ENCODE measurements around the gene MTCL1.

MTCL1 gene

DNA sequence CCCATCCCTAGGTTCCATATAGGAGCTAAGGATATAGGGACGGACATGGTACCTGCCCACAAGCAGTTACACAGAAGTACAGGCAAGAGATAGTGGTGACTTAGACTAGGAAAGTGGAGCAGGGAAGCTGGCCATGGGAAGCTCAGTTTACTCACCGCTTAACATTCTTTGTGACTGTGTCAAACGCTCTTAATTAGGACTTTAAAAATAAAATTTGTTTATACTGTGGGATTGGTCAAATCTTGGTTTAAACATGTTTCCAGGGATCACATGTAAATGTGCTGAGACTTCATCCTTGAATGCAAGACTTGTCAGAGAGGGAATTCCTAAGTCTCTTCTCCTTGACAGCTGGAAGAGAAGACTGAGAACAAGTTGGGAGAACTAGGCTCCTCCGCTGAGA, 107.3 kb downstream of the MTCL1 start:
- in situ Hi-C loops (cut with HindIII; ENCODE audit: low pct_unique_long_range_greater_than_20kb, low sequenced_read_pairs): no loop called here
- TF ChIP-seq JUND (IDR thresholded peaks at IDR 0.05; ENCODE audit: low read depth): no peak
- DNase-seq (ENCODE audit: low read depth in 1 of 2, low spot score in 1 of 2): no peak

DNA sequence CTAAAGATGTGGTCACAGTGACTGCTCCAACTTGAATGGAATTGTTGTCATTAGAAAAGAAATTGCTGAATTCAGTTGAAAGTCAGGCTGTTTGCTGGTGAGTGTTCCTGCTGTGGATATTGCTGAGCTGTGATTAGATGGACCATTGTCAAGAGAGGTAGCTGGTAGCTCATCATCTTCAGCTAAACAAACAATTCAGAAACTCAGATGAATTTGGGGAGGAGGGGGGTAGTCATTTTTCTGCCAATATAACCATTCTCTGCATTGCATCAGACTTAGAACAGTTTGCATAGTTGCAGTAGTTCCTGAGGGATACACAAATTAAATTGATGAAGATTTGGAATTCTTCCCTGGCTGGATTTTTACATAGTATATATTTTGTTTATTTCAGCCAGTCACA, 108.3 kb downstream of the MTCL1 start:
- DNase-seq (ENCODE audit: low read depth in 1 of 2, low spot score in 1 of 2): no peak
- TF ChIP-seq JUND (IDR thresholded peaks at IDR 0.05; ENCODE audit: low read depth): no peak
- in situ Hi-C loops (cut with HindIII; ENCODE audit: low pct_unique_long_range_greater_than_20kb, low sequenced_read_pairs): no loop called here

DNA sequence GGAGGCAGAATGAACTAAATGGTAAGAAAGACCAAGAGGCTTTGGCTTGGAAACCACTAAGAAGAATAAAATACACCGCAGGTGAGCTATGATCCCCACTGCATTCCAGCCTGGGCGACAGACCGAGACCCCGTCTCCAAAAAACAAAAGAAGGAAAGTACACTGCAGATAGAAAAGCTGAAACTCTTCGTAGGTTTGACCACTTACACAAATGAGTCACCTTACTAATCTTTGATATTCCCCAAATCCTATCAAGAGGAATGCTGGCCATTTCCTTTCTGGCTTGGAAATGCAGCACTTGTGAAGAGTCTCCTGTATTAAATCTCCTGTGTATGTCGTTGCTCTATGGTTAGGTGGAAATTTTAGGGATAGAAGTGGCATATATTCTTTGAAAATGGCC, 108.8 kb downstream of the MTCL1 start:
- in situ Hi-C loops (cut with HindIII; ENCODE audit: low pct_unique_long_range_greater_than_20kb, low sequenced_read_pairs): no loop called here
- no peak for DNase-seq (ENCODE audit: low read depth in 1 of 2, low spot score in 1 of 2)
- TF ChIP-seq JUND (IDR thresholded peaks at IDR 0.05; ENCODE audit: low read depth): no peak

- in situ Hi-C loops (cut with HindIII; ENCODE audit: low pct_unique_long_range_greater_than_20kb, low sequenced_read_pairs): no loop called here
- TF ChIP-seq JUND (IDR thresholded peaks at IDR 0.05; ENCODE audit: low read depth): no peak
- no peak for DNase-seq (ENCODE audit: low read depth in 1 of 2, low spot score in 1 of 2)
Observed at GRCh38 chr18:8816220-8816619, 110.9 kb downstream of the MTCL1 start.

GRCh38 chr18:8816816-8817215, 111.5 kb downstream of the MTCL1 start:
- no peak for TF ChIP-seq JUND (IDR thresholded peaks at IDR 0.05; ENCODE audit: low read depth)
- in situ Hi-C loops (cut with HindIII; ENCODE audit: low pct_unique_long_range_greater_than_20kb, low sequenced_read_pairs): no loop called here
- DNase-seq (ENCODE audit: low read depth in 1 of 2, low spot score in 1 of 2): no peak

GRCh38 chr18:8818982-8819381, 113.6 kb downstream of the MTCL1 start:
- TF ChIP-seq JUND (IDR thresholded peaks at IDR 0.05; ENCODE audit: low read depth): no peak
- no peak for DNase-seq (ENCODE audit: low read depth in 1 of 2, low spot score in 1 of 2)
- in situ Hi-C loops (cut with HindIII; ENCODE audit: low pct_unique_long_range_greater_than_20kb, low sequenced_read_pairs): no loop called here

GRCh38 chr18:8820396-8821082, 115.2 kb downstream of the MTCL1 start:
- no peak for TF ChIP-seq JUND (IDR thresholded peaks at IDR 0.05; ENCODE audit: low read depth)
- no peak for DNase-seq (ENCODE audit: low read depth in 1 of 2, low spot score in 1 of 2)
- in situ Hi-C loops (cut with HindIII; ENCODE audit: low pct_unique_long_range_greater_than_20kb, low sequenced_read_pairs): no loop called here

- DNase-seq (ENCODE audit: low read depth in 1 of 2, low spot score in 1 of 2): no peak
- in situ Hi-C loops (cut with HindIII; ENCODE audit: low pct_unique_long_range_greater_than_20kb, low sequenced_read_pairs): no loop called here
- TF ChIP-seq JUND (IDR thresholded peaks at IDR 0.05; ENCODE audit: low read depth): no peak
Observed at GRCh38 chr18:8821083-8821465, 115.7 kb downstream of the MTCL1 start.

- DNase-seq (ENCODE audit: low read depth in 1 of 2, low spot score in 1 of 2): no peak
- in situ Hi-C loops (cut with HindIII; ENCODE audit: low pct_unique_long_range_greater_than_20kb, low sequenced_read_pairs): no loop called here
- TF ChIP-seq JUND (IDR thresholded peaks at IDR 0.05; ENCODE audit: low read depth): no peak
Observed at GRCh38 chr18:8821531-8821930, 116.2 kb downstream of the MTCL1 start.

- no peak for TF ChIP-seq JUND (IDR thresholded peaks at IDR 0.05; ENCODE audit: low read depth)
- no peak for DNase-seq (ENCODE audit: low read depth in 1 of 2, low spot score in 1 of 2)
- in situ Hi-C loops (cut with HindIII; ENCODE audit: low pct_unique_long_range_greater_than_20kb, low sequenced_read_pairs): no loop called here
Observed at GRCh38 chr18:8822643-8823042, 117.3 kb downstream of the MTCL1 start.

- DNase-seq (ENCODE audit: low read depth in 1 of 2, low spot score in 1 of 2): no peak
- in situ Hi-C loops (cut with HindIII; ENCODE audit: low pct_unique_long_range_greater_than_20kb, low sequenced_read_pairs): no loop called here
- no peak for TF ChIP-seq JUND (IDR thresholded peaks at IDR 0.05; ENCODE audit: low read depth)
Observed at GRCh38 chr18:8823530-8823929, 118.2 kb downstream of the MTCL1 start.

- no peak for TF ChIP-seq JUND (IDR thresholded peaks at IDR 0.05; ENCODE audit: low read depth)
- no peak for DNase-seq (ENCODE audit: low read depth in 1 of 2, low spot score in 1 of 2)
- in situ Hi-C loops (cut with HindIII; ENCODE audit: low pct_unique_long_range_greater_than_20kb, low sequenced_read_pairs): no loop called here
Observed at GRCh38 chr18:8824846-8825245, 119.5 kb downstream of the MTCL1 start.

DNA sequence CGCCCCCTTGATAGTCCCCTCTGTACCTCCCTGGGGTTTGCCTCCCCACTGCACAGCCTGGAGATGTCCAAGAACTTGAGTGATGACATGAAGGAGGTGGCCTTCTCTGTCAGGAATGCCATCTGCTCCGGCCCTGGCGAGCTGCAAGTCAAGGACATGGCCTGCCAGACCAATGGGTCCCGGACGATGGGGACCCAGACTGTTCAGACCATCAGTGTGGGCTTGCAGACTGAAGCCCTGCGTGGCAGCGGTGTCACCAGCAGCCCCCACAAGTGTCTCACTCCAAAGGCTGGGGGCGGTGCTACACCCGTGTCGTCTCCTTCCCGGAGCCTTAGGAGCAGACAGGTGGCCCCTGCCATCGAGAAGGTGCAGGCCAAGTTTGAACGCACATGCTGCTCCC, 119.9 kb downstream of the MTCL1 start:
- DNase-seq (ENCODE audit: low read depth in 1 of 2, low spot score in 1 of 2): no peak
- in situ Hi-C loops (cut with HindIII; ENCODE audit: low pct_unique_long_range_greater_than_20kb, low sequenced_read_pairs): no loop called here

GRCh38 chr18:8825729-8826375, 120.5 kb downstream of the MTCL1 start:
- in situ Hi-C loops (cut with HindIII; ENCODE audit: low pct_unique_long_range_greater_than_20kb, low sequenced_read_pairs): no loop called here
- TF ChIP-seq JUND (IDR thresholded peaks at IDR 0.05; ENCODE audit: low read depth): no peak
- no peak for DNase-seq (ENCODE audit: low read depth in 1 of 2, low spot score in 1 of 2)

More for the DNA sequence above, 119.9 kb downstream of the MTCL1 start:
- TF ChIP-seq JUND (IDR thresholded peaks at IDR 0.05; ENCODE audit: low read depth): no peak
